GM21367 (cell line): Measurements from ENCODE around the gene NHEJ1.

Source experiments
- ATAC-seq: cut with Tn5 transposase; IDR thresholded peaks from one replicate; pipeline ENCODE4 v1.9.1; 2021; ENCODE audit not compliant: unreplicated experiment

The NHEJ1 gene

DNA sequence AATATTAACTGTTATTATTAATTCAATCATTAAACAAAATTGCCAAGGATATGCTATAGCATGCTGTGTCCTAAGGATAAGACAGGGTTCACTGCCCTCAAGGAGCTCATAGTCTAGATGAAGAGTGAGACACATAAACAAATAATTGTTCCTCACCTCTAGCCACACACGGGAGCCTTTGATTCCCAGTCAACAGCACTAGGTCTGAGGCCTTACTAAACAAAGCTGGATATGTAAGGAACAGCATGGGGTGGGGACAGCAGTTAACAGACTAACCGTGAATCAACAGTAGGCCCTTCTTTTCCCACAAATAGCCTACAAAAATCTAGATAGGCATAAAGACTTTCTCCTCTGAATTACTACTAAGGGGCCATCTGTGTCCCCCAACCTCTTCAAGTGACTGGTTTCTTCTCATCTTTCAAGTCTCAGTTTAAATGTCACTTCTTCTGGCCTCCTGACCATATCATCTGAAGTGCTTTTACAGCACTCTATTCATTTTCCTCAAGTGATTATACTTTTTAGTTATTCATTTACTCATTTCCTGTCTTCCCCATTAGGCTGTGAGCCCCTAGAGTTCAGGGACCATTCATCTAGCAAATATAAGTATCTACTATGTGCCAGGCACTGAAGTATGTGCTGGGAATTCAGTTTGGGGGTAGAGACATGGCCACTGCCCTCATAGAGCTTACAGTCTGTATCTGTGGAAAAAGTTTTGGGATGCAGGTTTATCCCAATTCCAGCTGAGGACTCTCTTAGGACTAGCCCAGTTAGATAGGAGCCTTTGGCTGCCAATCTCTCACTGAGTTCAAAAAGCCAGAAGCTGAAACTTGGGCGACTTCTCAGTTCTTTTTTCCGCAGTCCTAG lies 69.9 kb downstream of the NHEJ1 start:
- ATAC-seq = no peak

DNA sequence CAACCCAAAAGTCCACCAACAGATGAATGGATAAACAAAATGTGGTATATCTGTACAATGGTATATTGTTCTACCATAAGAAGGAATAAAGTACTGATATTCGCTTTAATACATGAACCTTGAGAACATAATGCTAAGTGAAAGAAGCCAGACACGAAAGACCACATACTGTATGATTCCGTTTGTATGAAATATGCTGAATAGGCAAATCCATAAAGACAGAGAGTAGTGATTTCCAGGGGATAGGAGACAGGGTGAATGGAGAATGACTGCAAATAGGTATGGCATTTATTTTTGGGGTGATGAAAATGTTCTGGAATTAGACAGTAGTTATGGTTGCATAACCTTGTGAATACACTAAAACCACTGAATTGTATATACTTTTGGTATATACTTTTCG lies 71.3 kb downstream of the NHEJ1 start:
- no peak for ATAC-seq

GRCh38 chr2:219087848-219088247 lies 72.8 kb downstream of the NHEJ1 start:
- ATAC-seq = no peak

DNA sequence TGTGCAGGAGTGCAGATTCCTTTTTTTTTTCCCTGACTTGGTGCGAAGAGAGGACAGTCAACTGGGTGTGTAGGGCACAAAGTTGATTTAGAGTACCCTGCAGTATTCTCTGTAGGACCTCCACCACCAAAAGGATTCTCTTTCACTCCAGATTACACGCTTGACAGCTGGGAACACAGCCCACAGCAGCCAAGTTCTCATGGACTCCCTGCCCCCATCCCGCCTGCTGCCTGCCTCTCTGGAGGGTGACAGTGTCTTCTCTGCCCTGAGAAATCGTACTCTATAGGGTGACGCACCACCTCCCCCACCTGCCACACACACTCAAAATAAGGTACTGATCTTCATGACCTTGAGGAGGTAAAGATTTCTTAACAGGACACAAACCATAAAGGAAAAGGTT lies 73.3 kb downstream of the NHEJ1 start:
- no peak for ATAC-seq

DNA sequence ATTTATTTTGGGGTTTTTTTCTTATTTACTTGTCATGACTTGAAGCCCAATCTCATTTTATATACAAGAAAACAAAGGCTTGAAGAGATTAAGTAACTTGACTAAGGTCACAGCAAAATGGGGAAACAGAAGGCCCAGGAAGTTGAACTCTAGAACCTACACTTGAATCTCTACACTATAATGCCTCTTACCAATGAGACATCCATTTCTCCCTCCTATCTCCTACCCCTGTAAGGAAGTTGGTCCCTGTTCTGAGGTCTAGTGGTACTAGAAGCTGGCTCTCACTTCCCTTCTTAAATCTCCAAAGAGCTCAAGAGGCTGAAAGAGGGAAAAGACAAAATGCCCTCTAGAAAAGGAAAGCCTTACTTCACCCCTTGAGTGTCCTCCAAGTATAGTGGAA lies 74.4 kb downstream of the NHEJ1 start:
- ATAC-seq = no peak

DNA sequence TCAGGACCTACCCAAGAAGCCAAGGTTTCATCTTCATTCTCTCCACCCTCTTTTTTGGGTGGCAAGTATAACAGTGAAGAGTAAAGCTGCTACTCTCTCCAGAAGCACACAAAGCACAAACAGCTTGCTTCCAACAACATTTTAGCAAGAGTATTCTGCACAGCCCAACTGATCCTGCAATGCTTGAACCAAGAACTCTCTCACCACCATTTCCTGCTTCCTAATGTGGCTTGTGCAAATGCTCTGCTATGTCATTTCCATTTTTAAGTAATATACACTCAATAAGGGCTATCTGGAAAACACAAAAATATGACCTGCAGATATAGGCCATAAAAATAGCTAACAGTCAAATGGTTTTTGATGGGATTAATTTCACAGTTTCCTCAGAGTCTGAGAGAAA lies 75.8 kb downstream of the NHEJ1 start:
- no peak for ATAC-seq

DNA sequence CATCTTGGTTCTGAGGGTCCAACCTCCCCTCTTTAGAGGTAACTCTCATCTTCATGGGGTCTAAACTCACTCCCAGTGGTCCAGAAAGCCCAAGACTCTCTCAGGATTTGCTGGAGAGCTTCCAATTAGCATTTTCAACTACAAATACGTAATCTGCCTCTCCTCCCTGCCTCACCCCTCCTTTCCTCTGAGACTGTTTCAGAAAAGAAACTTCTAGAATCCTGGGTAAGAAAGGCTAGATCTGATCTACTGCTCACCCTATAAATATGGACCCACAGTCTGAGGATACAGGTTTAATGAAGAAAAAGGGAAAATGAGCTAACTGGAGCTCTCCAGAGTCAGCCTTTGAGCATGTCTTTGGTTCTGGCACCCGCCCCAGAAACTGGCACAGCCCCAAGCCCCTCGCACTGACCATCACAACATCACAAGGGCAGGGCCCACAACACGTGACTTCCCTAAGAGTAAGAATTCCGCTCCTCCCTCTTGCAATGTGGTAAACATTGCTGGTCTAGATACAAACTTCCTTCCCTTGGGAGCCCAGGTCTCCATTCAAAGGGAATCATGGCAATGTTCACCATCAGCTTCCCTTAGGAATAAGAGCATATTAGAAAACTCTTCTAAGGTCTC lies 78.2 kb downstream of the NHEJ1 start:
- ATAC-seq = no peak

DNA sequence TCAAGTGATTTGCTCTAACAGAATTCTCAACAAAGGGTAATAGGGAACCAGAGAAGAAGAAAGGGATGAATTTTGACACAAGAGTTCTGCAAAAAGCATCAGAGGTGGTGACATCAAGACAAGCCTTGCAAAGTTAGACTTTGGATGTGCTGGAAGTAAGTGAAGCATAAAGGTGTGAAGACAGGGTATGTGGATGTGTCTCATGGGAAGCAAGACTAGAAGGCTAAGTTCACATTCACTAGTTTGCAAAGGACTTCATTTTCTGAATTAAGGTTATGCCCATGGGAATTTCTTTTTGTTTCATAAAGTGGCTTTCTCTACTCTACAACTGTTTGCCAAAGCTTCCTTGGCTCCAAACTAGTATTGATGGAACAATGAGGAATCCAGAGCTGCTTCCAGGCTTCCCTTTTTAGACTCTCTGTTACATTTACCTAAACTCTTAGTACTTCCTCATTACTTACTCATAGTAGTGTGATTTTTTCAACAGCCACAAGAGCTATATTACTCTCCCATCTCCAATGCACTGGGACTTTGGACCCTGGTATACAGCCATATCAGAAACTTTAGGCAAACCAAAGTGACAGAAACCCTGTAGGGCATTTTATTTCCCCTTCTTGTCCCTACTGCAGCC lies 78.8 kb downstream of the NHEJ1 start:
- ATAC-seq = no peak

DNA sequence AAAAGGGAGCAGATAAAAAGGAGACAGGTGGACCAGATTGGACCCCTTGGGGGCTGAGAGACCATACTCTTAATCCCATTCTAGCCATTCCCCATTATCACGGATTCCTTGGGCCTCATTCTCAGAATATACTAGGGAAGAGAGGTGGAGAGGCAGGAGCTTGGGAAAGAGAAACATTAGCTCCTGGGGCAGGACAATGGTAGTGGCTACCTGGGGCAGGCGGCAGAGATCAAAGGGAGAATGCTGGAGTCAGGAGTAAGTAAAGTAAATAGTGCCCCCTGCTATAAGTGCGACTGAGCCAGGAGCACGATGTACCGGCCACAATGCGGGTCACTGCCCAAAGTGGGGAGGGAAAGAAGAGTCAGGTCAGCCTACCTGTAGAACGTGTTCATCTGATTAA lies 79.5 kb downstream of the NHEJ1 start:
- ATAC-seq = no peak

DNA sequence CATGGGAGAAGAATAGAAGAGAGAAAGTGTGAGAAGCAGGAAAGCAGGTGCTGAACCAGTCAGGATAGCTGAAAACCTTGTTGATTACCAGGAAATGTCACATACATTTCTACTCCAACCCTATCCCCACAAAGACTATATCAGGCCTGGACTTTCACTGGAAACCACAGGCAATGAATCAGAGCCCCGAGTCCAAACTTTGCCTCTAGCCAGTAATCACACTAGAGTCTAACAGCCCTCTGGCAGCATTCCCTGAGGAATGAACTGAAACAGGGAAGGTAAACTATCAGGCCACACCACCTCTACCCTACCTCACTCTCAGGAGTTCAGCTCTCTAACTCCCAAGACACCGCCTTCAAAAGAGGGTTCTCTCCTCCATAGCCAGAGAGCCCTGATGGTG lies 81.2 kb downstream of the NHEJ1 start:
- no peak for ATAC-seq

- no peak for ATAC-seq
These were observed 81.7 kb downstream of the NHEJ1 start for GRCh38 chr2:219078951-219079350.

GRCh38 chr2:219078126-219078525 lies 82.5 kb downstream of the NHEJ1 start:
- no peak for ATAC-seq

- ATAC-seq = no peak
These were observed 84.4 kb downstream of the NHEJ1 start for GRCh38 chr2:219076253-219076652.

DNA sequence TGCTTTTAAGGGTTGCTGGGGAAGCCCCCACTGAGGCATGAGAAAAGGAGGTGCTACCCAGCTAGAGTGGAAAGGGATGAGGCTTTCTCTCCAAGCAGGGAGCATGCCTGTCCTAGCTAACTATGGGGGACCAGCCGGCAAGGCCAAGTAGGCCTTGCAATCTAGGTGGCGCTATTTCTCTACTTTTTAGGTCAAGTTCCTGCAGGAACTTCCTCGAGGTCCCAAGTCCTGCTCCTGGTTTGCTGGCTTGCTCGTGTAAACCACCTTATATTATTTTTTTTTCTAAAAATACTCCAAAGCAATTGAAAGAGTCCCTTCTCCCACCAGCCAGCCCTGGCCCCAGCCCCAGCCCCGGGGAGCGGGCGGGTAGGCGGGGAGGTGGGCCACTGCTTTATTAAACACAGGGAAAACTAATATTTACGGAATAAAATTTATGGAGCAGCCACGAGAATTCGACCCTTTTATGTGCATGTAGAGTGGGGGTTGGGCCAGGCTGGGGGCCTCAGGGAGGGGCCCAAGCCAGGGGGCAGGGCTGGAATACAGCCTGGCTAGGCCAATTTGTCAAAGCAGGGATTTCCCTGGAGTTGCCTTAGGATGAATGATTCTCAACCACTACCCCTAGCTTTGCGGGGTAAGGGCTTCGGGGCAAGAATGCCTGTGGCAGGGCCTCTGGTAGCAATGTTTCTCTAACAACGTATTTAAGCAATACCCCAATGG lies 87.0 kb downstream of the NHEJ1 start:
- no peak for ATAC-seq

- no peak for ATAC-seq
These were observed 87.8 kb downstream of the NHEJ1 start for GRCh38 chr2:219072741-219073250.

GRCh38 chr2:219071131-219071816 lies 89.3 kb downstream of the NHEJ1 start:
- no peak for ATAC-seq

GRCh38 chr2:219065484-219065883 lies 95.1 kb downstream of the NHEJ1 start:
- no peak for ATAC-seq

DNA sequence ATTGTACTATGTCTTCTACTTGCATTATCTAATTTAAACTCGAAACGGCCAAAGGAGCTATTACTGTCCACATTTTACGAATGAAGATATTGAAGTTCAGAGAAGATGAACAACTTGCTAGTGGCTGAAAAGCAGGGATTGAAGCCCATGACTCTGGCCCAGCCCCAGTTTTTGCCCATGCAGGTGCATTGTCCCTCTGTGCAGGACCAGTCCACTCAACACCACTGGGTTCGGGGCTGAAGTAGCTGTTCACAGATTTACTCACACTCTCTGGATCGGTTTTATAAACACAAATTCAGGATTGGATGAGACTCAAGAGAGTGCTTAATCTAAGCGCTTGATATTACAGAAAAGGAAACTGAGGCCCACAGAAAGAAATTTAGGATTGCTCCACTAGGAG lies 98.5 kb downstream of the NHEJ1 start:
- ATAC-seq = no peak

DNA sequence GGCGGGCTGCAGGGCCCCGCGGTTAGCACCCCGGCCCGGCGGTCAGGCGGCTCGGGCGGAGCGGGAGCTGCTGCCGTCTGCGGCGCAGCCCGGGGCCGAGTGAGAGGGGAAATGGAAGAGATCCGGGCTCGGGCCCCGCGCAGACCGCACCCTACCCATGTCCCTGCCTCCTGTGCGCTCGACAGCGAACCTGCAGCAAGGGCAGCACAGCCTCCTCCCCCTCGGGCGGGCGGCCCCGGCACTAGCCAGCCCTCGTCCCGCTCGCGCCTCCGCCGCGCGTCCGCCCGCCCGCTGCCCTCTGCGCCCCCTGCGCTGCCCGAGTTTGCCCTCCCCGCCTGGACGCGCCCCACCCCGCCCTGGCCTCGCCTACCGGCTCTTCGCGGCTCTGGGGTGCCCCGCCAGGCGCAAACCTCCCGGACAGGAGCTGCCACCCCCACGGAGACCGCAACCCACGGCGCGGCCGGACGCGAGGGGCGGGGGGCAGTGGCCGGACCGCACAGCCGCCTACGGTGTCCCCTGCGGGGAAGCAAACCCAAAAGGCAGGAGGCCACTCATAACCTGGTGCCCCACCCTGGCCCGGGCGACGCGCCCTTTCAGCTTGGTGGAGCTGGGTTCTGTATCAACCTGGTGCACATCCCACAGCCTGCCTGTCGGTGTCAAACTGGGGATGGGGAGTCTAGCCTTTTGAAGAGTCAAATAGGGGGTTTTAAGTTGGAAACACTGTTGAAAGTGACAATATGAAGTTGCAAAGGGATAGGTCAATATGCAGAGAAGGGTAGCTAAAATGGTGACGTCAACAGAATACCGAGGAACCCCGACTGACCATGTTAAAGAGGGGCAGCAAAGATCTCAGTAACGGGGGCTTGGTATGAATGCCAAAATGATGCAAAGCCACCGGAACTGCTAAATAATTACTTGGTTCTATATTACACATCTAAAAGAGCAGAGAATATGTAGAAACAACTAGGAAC lies 99.5 kb downstream of the NHEJ1 start, which contains the start of gene IHH:
Gene IHH, minus strand, starts transcription at position 101 of the 971 bp plus-strand sequence. CDS start 454 bp downstream, outside the sequence.
- no peak for ATAC-seq
